Neural cell (in vitro differentiated cells): ENCODE data around the gene KRTAP10-3. TPM values are rescaled to one million over a fixed set of nuclear protein-coding genes. Genes with fewer than 3 reads are reported as not detected.

Experiments
- H2AFZ ChIP-seq: fragments of 200-600, 300-800 bp; sonication (generic), shearing (Covaris generic); 2 replicates; pipeline ENCODE4 v1.6.0; 2014; ENCODE audit warnings: low read depth, mild to moderate bottlenecking, antibody characterized with exemption, low read length, moderate library complexity
- H3F3A ChIP-seq: fragments of 200-600 bp; shearing (Covaris generic); 2 replicates; pipeline ENCODE4 v1.6.1; 2016; ENCODE audit warnings: mild to moderate bottlenecking, moderate library complexity, mixed read lengths, antibody characterized with exemption, low read length; ENCODE audit not compliant: insufficient read depth, poor library complexity, severe bottlenecking
- H3K27ac ChIP-seq: fragments of 200-600, 300-800 bp; sonication (generic), shearing (Covaris generic); 2 replicates; pipeline ENCODE4 v1.5.1; 2014; ENCODE audit warnings: mild to moderate bottlenecking, low read length, moderate library complexity
- H3K27me3 ChIP-seq: fragments of 300-800, 200-600 bp; sonication (generic), shearing (Covaris generic); 2 replicates; pipeline ENCODE4 v1.6.0; 2014; ENCODE audit warnings: mild to moderate bottlenecking, low read depth, low read length, moderate library complexity; ENCODE audit not compliant: insufficient read depth
- H3K36me3 ChIP-seq: fragments of 300-800, 200-600 bp; sonication (generic), shearing (Covaris generic); 2 replicates; pipeline ENCODE4 v1.5.1; 2014; ENCODE audit warnings: mild to moderate bottlenecking, antibody characterized with exemption, low read length, moderate library complexity; ENCODE audit not compliant: insufficient read depth
- H3K4me2 ChIP-seq: fragments of 300-800, 200-600 bp; sonication (generic), shearing (Covaris generic); 2 replicates; pipeline ENCODE4 v1.6.0; 2014; ENCODE audit warnings: mild to moderate bottlenecking, low read length
- H3K4me3 ChIP-seq: fragments of 300-800, 200-600 bp; sonication (generic), shearing (Covaris generic); 2 replicates; pipeline ENCODE4 v1.5.1; 2014; ENCODE audit warnings: mild to moderate bottlenecking, low read length, moderate library complexity
- H3K79me2 ChIP-seq: fragments of 200-600 bp; shearing (Covaris generic); replicated peaks from 2 replicates; pipeline ENCODE4 v1.6.0; 2014; ENCODE audit warnings: mild to moderate bottlenecking, low read length, moderate library complexity; ENCODE audit not compliant: insufficient read depth
- H3K9ac ChIP-seq: fragments of 300-800, 200-600 bp; sonication (generic), shearing (Covaris generic); 2 replicates; pipeline ENCODE4 v1.6.1; 2016; ENCODE audit warnings: mild to moderate bottlenecking, low read length, mixed read lengths
- H3K9me2 ChIP-seq: fragments of 200-600 bp; shearing (Covaris generic); 2 replicates; pipeline ENCODE4 v1.6.1; 2016; ENCODE audit warnings: mild to moderate bottlenecking, low read length, mixed read lengths; ENCODE audit not compliant: insufficient read depth
- H3K9me3 ChIP-seq: fragments of 200-600, 300-800 bp; sonication (generic), shearing (Covaris generic); 2 replicates; pipeline ENCODE4 v1.6.1; 2016; ENCODE audit warnings: mild to moderate bottlenecking, mixed run types, low read length, moderate library complexity, mixed read lengths
- H4K20me1 ChIP-seq: fragments of 200-600 bp; shearing (Covaris generic); 2 replicates; pipeline ENCODE4 v1.6.1; 2016; ENCODE audit warnings: mild to moderate bottlenecking, mixed run types; ENCODE audit not compliant: insufficient read depth
- EP300 ChIP-seq: fragments of 450-650 bp; conservative IDR thresholded peaks from 2 replicates; pipeline ENCODE4 v1.6.1; 2014; ENCODE audit warnings: antibody characterized with exemption, mild to moderate bottlenecking, moderate library complexity; ENCODE audit not compliant: poor library complexity, severe bottlenecking
- EZH2 ChIP-seq: fragments of 200-600, 300-800 bp; shearing (Covaris generic), sonication (generic); IDR thresholded peaks from 2 replicates; pipeline ENCODE4 v1.6.1; 2014; ENCODE audit warnings: antibody characterized with exemption, low read length, borderline replicate concordance, mild to moderate bottlenecking; ENCODE audit not compliant: insufficient read depth, poor library complexity, severe bottlenecking
- MXI1 ChIP-seq: fragments of 450-650 bp; conservative IDR thresholded peaks from 2 replicates; pipeline ENCODE4 v1.6.1; 2014; ENCODE audit warnings: antibody characterized with exemption, mild to moderate bottlenecking; ENCODE audit not compliant: poor library complexity, severe bottlenecking
- POLR2AphosphoS5 ChIP-seq: IDR thresholded peaks from 2 replicates; pipeline ENCODE4 v1.6.1; 2012
- RAD21 ChIP-seq: fragments of 450-650 bp; conservative IDR thresholded peaks from 2 replicates; pipeline ENCODE4 v1.6.1; 2014; ENCODE audit warnings: antibody characterized with exemption, mild to moderate bottlenecking, moderate library complexity
- SMC3 ChIP-seq: fragments of 450-650 bp; conservative IDR thresholded peaks from 2 replicates; pipeline ENCODE4 v1.6.1; 2014; ENCODE audit warnings: antibody characterized with exemption, mild to moderate bottlenecking, moderate library complexity; ENCODE audit not compliant: poor library complexity
- TAF1 ChIP-seq: IDR thresholded peaks from 2 replicates; pipeline ENCODE4 v1.6.1; 2012; ENCODE audit warnings: low read depth
- polyA plus RNA-seq: library from polyadenylated mRNA; depleted of rRNA; stranded (reverse); fragments of >200 nt; gene quantifications from 2 replicates; pipeline ENCODE4 v1.2.3, GENCODE V29; 2014
- TF ChIP-seq, protein P1 (sequence below): IDR thresholded peaks from 2 replicates; pipeline ENCODE4 v1.6.1; 2012; ENCODE audit warnings: borderline replicate concordance
- TF ChIP-seq, protein P2 (sequence below): fragments of 450-650 bp; IDR thresholded peaks from 2 replicates; pipeline ENCODE4 v1.5.1; 2014; ENCODE audit warnings: antibody characterized with exemption, mild to moderate bottlenecking, moderate library complexity; ENCODE audit not compliant: poor library complexity, severe bottlenecking

KRTAP10-3 gene
- polyA plus RNA-seq, 1 donor from 2014 or later: not detected

- Histone ChIP-seq H3K9me3 (peaks cover 3% of the 10 kb centered on the region), H2AFZ (no peak overlapping the region), H4K20me1 (no peaks in the 10 kb centered on the region), H3K27me3 (no peaks in the 10 kb centered on the region), H3K36me3 (no peaks in the 10 kb centered on the region), H3K4me3 (no peak overlapping the region), H3K9me2 (no peaks in the 10 kb centered on the region), H3K27ac (no peak overlapping the region), H3K79me2 (no peaks in the 10 kb centered on the region), H3F3A (no peaks in the 10 kb centered on the region), H3K9ac (no peak overlapping the region), H3K4me2 (no peak overlapping the region)
- no peak for TF ChIP-seq TAF1
- TF ChIP-seq POLR2AphosphoS5: no peak
- no peak for TF ChIP-seq MXI1
- no peak for TF ChIP-seq EP300
- no peak for TF ChIP-seq EZH2
- TF ChIP-seq SMC3: no peak
- TF ChIP-seq RAD21: no peak
- TF ChIP-seq, protein P1, sequence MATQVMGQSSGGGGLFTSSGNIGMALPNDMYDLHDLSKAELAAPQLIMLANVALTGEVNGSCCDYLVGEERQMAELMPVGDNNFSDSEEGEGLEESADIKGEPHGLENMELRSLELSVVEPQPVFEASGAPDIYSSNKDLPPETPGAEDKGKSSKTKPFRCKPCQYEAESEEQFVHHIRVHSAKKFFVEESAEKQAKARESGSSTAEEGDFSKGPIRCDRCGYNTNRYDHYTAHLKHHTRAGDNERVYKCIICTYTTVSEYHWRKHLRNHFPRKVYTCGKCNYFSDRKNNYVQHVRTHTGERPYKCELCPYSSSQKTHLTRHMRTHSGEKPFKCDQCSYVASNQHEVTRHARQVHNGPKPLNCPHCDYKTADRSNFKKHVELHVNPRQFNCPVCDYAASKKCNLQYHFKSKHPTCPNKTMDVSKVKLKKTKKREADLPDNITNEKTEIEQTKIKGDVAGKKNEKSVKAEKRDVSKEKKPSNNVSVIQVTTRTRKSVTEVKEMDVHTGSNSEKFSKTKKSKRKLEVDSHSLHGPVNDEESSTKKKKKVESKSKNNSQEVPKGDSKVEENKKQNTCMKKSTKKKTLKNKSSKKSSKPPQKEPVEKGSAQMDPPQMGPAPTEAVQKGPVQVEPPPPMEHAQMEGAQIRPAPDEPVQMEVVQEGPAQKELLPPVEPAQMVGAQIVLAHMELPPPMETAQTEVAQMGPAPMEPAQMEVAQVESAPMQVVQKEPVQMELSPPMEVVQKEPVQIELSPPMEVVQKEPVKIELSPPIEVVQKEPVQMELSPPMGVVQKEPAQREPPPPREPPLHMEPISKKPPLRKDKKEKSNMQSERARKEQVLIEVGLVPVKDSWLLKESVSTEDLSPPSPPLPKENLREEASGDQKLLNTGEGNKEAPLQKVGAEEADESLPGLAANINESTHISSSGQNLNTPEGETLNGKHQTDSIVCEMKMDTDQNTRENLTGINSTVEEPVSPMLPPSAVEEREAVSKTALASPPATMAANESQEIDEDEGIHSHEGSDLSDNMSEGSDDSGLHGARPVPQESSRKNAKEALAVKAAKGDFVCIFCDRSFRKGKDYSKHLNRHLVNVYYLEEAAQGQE: no peak
- TF ChIP-seq, protein P2, sequence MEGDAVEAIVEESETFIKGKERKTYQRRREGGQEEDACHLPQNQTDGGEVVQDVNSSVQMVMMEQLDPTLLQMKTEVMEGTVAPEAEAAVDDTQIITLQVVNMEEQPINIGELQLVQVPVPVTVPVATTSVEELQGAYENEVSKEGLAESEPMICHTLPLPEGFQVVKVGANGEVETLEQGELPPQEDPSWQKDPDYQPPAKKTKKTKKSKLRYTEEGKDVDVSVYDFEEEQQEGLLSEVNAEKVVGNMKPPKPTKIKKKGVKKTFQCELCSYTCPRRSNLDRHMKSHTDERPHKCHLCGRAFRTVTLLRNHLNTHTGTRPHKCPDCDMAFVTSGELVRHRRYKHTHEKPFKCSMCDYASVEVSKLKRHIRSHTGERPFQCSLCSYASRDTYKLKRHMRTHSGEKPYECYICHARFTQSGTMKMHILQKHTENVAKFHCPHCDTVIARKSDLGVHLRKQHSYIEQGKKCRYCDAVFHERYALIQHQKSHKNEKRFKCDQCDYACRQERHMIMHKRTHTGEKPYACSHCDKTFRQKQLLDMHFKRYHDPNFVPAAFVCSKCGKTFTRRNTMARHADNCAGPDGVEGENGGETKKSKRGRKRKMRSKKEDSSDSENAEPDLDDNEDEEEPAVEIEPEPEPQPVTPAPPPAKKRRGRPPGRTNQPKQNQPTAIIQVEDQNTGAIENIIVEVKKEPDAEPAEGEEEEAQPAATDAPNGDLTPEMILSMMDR: no peak
Observed at GRCh38 chr21:44523567-44524413, 34.8 kb downstream of the KRTAP10-3 start.

DNA sequence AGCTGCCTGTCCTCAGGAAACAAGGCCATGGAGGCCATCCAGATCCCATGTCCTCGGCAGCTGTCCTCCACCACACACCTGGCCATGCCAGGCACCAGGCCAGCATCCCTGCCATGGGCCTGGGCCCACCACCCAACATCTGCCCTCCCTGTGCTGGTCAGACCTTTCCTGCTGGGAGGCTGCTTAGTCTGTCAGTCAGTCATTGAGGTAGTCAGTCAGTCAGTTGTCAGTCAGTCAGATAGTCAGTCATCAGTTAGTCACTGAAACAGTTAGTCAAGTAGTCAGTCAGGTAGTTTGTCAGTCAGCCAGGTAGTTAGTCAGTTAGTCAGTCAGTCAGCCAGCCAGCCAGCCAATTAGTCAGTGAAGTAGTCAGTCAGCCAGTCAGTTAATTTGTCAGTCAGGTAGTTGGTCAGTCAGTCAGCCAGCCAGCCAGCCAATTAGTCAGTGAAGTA lies 35.8 kb downstream of the KRTAP10-3 start:
- no peak overlapping the region for H3K4me3 ChIP-seq
- TF ChIP-seq, protein P2: no peak
- TF ChIP-seq SMC3: no peak
- TF ChIP-seq EZH2: no peak
- no peak for TF ChIP-seq POLR2AphosphoS5
- TF ChIP-seq TAF1: no peak
- TF ChIP-seq EP300: no peak
- TF ChIP-seq RAD21: no peak
- TF ChIP-seq MXI1: no peak
- TF ChIP-seq, protein P1: no peak
- no peak overlapping the region for H3K27ac ChIP-seq
- H3K36me3 ChIP-seq: no peaks in the 10 kb centered on the region
- no peak overlapping the region for H3K9ac ChIP-seq
- H2AFZ ChIP-seq: no peak overlapping the region
- H3K9me3 ChIP-seq: peaks cover 3% of the 10 kb centered on the region
- no peaks in the 10 kb centered on the region for H3F3A ChIP-seq
- H3K4me2 ChIP-seq: no peak overlapping the region
- H4K20me1 ChIP-seq: no peaks in the 10 kb centered on the region
- H3K79me2 ChIP-seq: no peaks in the 10 kb centered on the region
- no peaks in the 10 kb centered on the region for H3K9me2 ChIP-seq
- no peaks in the 10 kb centered on the region for H3K27me3 ChIP-seq
